Stimulated activated CD4-positive, alpha-beta T cell treated with anti-CD3 and anti-CD28 coated beads, Interleukin-1b, Interleukin-23, amount 100 ng/mL, for 24 hours (primary cell): ENCODE data around the gene ADRM1.

Experiments
- DNase-seq, 4 experiments: peaks; one replicate each; pipeline ENCODE4 v3.0.0-alpha.2; 2020; ENCODE audit warnings: low read depth in 4 of 4, low spot score in 1 of 4

Gene ADRM1

DNA sequence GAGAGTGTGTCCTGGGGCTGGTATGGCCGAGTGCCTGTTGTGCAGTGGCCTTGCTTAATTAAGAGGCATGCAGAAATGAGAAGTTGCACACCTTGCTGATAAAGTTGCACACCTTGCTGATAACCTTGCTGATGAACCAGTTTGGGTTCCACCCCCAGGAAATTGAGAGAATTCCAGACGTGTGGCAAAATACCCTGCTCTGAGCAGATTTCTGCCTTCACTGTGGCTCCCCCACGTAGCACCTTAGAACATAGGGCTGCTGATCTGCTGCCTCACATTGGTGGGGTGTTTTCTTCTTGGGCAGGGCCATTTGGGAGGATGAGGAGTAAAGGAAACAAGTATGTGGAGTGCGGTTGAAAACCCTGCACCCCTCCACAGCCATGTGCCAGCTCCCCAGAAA is 22.5 kb upstream of the ADRM1 start:
- no peak for DNase-seq

DNA sequence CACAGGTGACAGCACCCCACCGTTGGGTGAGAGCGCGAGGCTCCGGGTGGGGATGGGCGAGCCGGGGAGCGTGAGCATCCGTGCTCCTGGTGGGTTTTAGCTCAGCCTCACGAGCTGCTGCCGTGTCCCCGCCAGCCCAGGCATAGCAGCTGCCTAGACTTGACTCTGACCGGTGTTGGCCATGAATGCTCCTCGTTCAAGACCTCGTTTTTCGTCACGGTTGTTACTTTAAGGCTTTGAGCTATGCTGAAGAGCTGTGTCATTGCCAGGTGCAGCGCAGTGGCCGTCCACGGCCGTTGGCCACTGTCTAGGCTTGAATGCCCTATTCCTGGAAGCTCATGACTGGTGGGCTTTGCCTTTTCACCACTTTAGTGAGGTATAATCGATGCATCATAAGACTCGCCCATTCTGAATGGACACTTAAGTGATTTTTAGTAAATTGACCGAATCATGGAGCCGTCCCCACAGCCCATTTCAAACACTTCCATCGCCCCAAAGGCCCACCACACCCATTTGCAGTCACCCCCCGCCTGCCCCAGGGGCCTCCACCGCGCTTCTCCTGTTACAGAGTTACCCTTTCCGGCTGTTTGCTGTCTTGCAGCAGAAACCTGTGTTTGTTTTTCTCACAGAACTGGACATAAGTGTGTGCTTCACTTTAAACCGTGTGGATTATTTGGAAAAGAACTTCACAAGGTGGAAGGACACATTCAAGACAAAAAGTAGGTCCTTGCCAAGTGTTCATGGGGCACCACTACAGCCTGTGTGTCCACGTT is 21.4 kb upstream of the ADRM1 start:
- DNase-seq: no peak

DNA sequence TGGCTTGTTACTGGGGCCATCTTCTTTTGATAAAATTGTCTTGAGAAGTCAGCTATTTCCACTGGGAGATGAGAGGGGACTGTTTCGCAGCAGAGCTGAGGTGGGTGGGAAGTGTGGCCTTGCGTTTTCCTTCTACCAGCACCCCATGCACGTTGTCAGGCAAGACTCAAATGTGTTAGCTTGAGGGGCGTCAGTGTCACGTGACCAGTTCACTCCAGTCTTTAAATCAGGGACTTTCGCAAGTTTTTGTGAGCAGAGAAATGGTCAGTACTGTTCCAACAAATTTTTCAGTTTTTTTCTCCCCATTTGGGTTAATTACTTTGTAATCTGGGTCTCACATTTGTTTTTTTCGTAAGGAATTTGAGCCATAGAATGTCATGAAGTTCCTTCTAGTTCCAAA is 20.7 kb upstream of the ADRM1 start:
- DNase-seq: no peak

DNA sequence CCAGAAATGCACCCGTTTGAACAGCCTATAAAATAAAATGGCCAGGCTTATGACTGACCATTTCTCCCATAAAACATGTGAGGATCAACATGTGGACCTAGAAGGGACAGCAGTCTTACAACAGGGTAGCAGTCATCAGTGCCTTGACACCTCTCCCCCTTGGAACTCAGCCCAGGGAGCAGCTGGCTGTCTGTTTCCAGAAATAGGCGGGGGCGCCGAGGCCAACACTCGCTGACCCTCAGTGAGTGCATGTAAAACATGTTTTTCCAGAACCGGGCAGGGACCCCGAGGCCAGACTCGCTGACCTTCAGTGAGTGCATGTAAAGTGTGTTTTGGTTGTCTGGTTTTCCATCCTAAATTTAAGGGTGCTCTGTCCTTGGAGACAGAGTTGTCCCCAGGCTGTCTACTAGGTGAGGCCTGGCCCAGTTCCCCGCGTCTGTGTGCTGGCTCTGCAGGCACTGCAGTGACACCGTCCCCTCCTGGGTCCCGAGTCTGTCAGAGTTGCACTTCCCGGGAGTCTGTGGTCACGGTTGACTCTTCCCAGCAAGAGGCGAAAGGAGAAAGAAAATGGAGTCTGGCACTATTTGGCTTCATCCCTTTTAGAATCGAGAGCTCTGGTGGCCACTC is 19.8 kb upstream of the ADRM1 start:
- DNase-seq: no peak

DNA sequence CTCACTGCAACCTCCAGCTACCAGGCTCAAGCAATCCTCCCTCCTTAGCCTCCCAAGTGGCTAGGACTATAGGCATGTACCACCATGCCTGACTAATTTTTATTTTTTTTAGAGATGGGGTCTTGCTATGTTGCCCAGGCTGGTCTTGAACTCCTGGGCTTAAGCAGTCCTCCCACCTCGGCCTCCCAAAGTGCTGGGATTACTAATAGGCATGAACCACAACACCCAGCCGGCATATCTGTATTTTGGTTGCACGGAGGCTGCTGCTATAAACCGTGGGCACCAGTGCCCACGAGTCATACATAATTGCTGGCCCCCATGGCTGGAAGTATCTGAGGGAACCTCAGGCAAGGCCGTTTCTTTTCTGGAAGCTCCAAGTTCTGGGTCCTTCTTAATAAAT is 18.3 kb upstream of the ADRM1 start:
- DNase-seq: no peak

DNA sequence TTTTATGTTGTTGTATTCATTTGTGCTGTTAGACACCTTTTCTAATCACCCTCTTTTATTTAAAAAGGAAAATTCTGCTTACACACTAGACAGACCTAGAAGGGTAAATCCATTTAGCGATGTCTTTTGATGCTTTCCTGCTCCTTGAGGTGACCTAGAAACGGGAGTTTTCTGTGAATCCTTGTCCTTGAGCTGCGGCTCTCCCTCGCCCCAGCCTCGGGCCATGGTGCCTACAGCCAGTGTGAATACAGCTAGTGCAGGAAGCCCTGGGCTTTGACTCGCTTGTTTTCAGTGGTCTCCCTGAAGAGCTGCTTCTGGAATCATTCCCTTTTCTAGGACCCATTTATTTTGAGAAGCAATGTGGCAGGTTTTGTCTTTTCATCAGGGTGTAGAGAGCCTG is 17.6 kb upstream of the ADRM1 start:
- no peak for DNase-seq

DNA sequence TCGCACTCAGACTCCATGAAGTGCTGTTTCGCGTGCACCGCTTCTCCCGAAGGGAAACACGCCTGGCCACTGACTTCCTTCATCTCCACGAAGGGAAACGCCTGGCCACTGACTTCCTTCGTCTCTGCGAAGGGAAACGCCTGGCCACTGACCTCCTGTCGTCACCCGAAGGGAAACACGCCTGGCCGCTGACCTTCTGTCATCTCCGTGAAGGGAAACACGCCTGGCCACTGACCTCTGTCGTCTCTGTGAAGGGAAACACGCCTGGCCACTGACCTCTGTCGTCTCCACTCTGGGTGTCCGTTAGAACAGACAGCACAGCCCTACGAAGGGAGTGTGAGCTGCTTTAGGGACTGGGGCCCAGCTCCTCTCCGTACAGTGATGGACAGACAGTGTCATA is 17.1 kb upstream of the ADRM1 start:
- DNase-seq: no peak

GRCh38 chr20:62286493-62287064 is 16.2 kb upstream of the ADRM1 start:
- DNase-seq: no peak

GRCh38 chr20:62287129-62287528 is 15.7 kb upstream of the ADRM1 start:
- DNase-seq: no peak

GRCh38 chr20:62287759-62288534 is 14.8 kb upstream of the ADRM1 start:
- no peak for DNase-seq

GRCh38 chr20:62288535-62289105 is 14.2 kb upstream of the ADRM1 start:
- DNase-seq: no peak

- DNase-seq: no peak
These were observed 13.7 kb upstream of the ADRM1 start for GRCh38 chr20:62289131-62289530.

GRCh38 chr20:62289898-62290297 is 12.9 kb upstream of the ADRM1 start:
- no peak for DNase-seq

GRCh38 chr20:62291251-62292066 is 11.3 kb upstream of the ADRM1 start:
- no peak for DNase-seq

- DNase-seq: no peak
These were observed 10.7 kb upstream of the ADRM1 start for GRCh38 chr20:62292108-62292507.

- no peak for DNase-seq
These were observed 9.5 kb upstream of the ADRM1 start for GRCh38 chr20:62293111-62293784.

DNA sequence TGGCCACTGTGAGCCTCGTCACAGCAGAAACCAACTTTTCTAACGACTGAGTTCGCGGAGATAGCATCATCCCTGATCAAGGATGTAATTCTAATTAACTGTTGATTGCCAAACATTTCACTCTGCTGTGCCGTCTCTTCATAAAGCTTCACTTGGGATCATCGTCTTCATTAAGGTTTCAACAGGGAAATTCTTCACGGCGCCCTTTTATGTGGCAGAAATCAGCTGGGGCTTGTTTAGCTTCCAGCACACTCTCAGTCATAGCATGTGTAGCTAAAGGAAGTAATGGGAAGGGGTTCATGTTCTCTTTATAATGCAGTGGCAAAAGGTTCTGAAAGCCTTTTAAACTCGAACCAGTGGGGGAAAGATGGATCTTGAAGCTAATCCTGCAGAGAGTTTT is 8.9 kb upstream of the ADRM1 start:
- DNase-seq: no peak

GRCh38 chr20:62294516-62294915 is 8.3 kb upstream of the ADRM1 start:
- no peak for DNase-seq

DNA sequence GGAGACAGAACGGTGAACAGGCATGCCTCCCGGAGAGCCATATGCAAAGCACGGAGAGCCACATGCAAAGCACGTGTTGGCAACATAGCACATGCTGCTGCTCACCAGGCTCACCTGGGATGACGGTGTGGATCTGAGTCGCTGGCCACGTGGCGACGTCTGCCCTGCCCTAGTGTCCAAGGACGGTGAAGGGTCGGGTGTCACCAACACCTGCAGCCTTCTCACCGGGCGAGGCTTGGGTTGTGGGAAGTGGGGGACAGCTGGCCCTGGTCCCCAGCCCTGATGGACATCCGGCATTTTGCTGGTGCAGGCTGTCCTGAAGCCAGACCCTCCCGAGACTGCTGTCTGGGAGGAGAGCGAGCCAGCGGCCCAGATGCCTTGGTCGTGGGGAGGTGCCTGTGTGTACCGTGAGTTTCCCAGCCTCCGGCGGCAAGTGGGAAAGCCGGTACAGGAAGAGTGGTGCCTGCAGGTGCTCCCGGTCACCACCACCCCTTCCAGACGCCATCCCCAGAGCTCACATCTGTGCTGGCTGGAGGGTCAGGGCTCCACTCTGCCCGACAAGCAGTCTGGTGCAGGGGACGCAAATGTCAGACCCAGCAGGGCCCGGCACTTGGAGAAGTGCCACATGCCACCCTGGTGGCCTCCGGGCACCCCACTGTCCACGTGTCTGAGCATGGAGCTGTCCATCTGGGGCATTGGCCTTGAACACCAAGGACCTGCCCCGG is 5.9 kb upstream of the ADRM1 start:
- DNase-seq: no peak
